Calu3 (cell line): Measurements from ENCODE around the gene TEPSIN. TPM values are rescaled to one million over a fixed set of nuclear protein-coding genes. Genes with fewer than 3 reads are reported as not detected.

ENCODE experiments used
- BruUV-seq: library from RNA; stranded (reverse); fragments of 400-500 nt; replicated peaks from 2 replicates; lab custom pipeline; 2021; lab: Mats Ljungman, UMichigan
- CTCF ChIA-PET: fragments of 300-600 bp; sonication (Branson Sonifier 250); formaldehyde crosslinking; loops from one replicate; lab custom pipeline; 2022; ENCODE audit warnings: antibody characterized with exemption; lab: Charles Lee
- DNase-seq: peaks from one replicate; pipeline ENCODE4 v3.0.0; 2022
- H3K27ac Mint-ChIP-seq: one replicate; pipeline ENCODE4 v1.8.0; 2022; ENCODE audit warnings: mixed read lengths; ENCODE audit not compliant: unreplicated experiment
- H3K27me3 Mint-ChIP-seq: one replicate; pipeline ENCODE4 v1.8.0; 2022; ENCODE audit warnings: mixed read lengths; ENCODE audit not compliant: unreplicated experiment
- H3K36me3 Mint-ChIP-seq: one replicate; pipeline ENCODE4 v1.8.0; 2022; ENCODE audit warnings: mild to moderate bottlenecking, moderate library complexity, mixed read lengths; ENCODE audit not compliant: insufficient read depth, unreplicated experiment
- H3K4me1 Mint-ChIP-seq: one replicate; pipeline ENCODE4 v1.8.0; 2022; ENCODE audit warnings: mild to moderate bottlenecking, low read depth, mixed read lengths; ENCODE audit not compliant: unreplicated experiment
- H3K4me3 Mint-ChIP-seq: one replicate; pipeline ENCODE4 v1.8.0; 2022; ENCODE audit warnings: mild to moderate bottlenecking, low read depth, moderate library complexity, mixed read lengths; ENCODE audit not compliant: unreplicated experiment
- H3K9me3 Mint-ChIP-seq: one replicate; pipeline ENCODE4 v1.8.0; 2022; ENCODE audit warnings: low read depth, mixed read lengths; ENCODE audit not compliant: unreplicated experiment
- intact Hi-C: fragments of 100-400 bp; cut with micrococcal nuclease; formaldehyde crosslinking; loops from one replicate; pipeline ENCODE4 v1.10.0; 2022; ENCODE audit not compliant: unreplicated experiment
- total RNA-seq: library from RNA; stranded (reverse); gene quantifications from 2 replicates; pipeline ENCODE4 v1.2.3, GENCODE V29; 2022
- TF ChIP-seq, protein P1 (sequence below): fragments of 200-600 bp; IDR thresholded peaks from one replicate; pipeline ENCODE4 v1.8.0; 2022; ENCODE audit warnings: antibody characterized with exemption; ENCODE audit not compliant: unreplicated experiment

The TEPSIN gene
- total RNA-seq, 1 experiment from 2014 or later: 37.0 TPM

DNA sequence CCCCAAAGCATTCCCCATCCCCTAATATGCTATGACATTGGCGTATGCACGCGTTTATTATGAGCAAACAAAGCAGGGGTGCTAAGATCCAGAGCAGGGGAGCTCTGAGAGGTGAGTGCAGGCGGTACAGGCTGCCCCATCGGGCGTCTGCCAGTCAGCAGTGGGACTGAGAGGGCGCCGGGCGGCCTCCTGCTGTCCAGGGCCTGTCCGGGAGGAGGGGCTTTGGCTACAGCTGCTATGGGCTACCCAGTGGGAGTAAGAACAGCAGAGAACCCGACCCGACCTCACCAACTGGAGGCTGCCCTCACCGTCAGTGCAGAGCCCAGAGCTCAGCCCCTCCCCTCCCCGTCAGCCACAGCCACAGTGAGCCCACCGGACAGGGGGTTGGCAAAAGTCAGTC, 54.3 kb downstream of the TEPSIN start:
- no peak overlapping the region for H3K4me3 Mint-ChIP-seq
- no TSS peak for BruUV-seq
- TF ChIP-seq, protein P1, sequence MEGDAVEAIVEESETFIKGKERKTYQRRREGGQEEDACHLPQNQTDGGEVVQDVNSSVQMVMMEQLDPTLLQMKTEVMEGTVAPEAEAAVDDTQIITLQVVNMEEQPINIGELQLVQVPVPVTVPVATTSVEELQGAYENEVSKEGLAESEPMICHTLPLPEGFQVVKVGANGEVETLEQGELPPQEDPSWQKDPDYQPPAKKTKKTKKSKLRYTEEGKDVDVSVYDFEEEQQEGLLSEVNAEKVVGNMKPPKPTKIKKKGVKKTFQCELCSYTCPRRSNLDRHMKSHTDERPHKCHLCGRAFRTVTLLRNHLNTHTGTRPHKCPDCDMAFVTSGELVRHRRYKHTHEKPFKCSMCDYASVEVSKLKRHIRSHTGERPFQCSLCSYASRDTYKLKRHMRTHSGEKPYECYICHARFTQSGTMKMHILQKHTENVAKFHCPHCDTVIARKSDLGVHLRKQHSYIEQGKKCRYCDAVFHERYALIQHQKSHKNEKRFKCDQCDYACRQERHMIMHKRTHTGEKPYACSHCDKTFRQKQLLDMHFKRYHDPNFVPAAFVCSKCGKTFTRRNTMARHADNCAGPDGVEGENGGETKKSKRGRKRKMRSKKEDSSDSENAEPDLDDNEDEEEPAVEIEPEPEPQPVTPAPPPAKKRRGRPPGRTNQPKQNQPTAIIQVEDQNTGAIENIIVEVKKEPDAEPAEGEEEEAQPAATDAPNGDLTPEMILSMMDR: no peak
- H3K4me1 Mint-ChIP-seq: no peaks in the 10 kb centered on the region
- DNase-seq: no peak
- intact Hi-C loops: no loop called here
- CTCF ChIA-PET: no interaction called here
- H3K9me3 Mint-ChIP-seq: no peaks in the 10 kb centered on the region
- H3K27me3 Mint-ChIP-seq: peaks cover 35% of the 10 kb centered on the region
- no peak overlapping the region for H3K27ac Mint-ChIP-seq
- peaks cover 20% of the 10 kb centered on the region for H3K36me3 Mint-ChIP-seq

DNA sequence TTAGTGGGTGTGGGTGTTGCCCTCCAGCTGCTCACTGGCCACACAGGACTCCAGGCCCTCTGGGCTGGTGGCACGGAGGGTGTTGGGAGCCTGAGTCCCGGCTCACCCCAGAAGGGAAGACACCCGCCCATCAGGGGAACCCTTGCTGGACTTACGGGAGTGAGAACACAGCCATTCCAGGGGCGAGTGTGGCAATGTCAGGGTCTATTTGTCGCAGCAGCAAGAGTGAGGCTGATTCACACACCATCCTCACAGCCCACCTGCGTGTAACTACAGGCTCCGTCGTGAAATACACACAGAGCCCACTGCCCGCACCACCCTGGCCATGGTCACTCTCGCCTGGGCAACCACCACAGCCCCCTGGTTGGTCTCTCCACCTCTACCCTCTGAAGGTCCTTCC, 55.0 kb downstream of the TEPSIN start:
- peaks cover 35% of the 10 kb centered on the region for H3K27me3 Mint-ChIP-seq
- no peak overlapping the region for H3K27ac Mint-ChIP-seq
- no TSS peak for BruUV-seq
- intact Hi-C loops: no loop called here
- TF ChIP-seq, protein P1: no peak
- H3K4me1 Mint-ChIP-seq: no peaks in the 10 kb centered on the region
- H3K4me3 Mint-ChIP-seq: no peak overlapping the region
- H3K9me3 Mint-ChIP-seq: no peaks in the 10 kb centered on the region
- CTCF ChIA-PET: no interaction called here
- peaks cover 20% of the 10 kb centered on the region for H3K36me3 Mint-ChIP-seq
- no peak for DNase-seq

DNA sequence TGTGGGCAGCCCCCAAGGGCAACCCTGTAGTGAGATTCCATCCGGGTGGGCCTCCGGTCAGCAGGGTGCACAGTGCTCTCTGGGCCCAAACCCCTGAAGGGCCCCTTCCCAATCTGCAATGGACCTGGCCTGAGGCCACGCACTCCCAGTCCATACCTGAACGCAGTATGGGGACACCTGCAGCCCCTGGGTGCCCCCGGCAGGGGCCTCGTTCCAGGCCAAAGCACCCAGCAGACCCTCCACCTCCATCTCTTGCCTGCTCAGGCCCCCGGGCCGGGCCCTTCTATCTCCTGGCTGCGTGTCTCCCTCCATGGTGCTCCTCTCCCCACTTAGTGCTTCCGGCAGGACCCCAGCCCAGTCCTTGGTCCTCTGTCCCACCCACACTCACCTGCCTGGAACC, 55.5 kb downstream of the TEPSIN start:
- Mint-ChIP-seq H3K36me3 (peaks cover 17% of the 10 kb centered on the region), H3K4me1 (no peaks in the 10 kb centered on the region), H3K27ac (no peak overlapping the region), H3K27me3 (peaks cover 35% of the 10 kb centered on the region), H3K9me3 (no peaks in the 10 kb centered on the region), H3K4me3 (no peak overlapping the region)
- CTCF ChIA-PET: no interaction called here
- DNase-seq: no peak
- TF ChIP-seq, protein P1: no peak
- intact Hi-C loops: no loop called here
- no TSS peak for BruUV-seq

DNA sequence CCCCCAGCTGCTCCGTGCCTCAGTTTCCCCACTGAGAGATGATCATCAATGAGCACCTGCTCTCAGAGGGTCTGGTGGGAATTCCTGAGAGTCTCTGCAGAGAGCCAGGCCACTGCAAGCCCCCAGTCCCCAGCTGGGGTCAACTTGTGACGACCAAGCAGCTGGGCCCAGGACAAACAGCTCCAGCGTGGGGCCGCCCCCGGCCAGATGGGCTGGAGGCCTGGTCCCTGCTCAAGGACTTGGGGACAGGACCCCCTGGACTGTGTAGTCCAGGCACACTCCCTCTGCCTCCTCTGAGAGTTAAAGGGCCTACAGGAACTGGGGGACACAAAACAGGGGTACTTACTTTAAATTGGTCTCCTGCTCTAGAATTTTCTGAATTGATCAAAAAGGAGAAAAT, 56.3 kb downstream of the TEPSIN start:
- H3K9me3 Mint-ChIP-seq: no peaks in the 10 kb centered on the region
- CTCF ChIA-PET: interaction anchor here (0.6 kb wide), 1 partner anchor 48 kb away, joined by 3 read pairs; no protein-coding TSS in a partner anchor
- H3K4me3 Mint-ChIP-seq: no peak overlapping the region
- no TSS peak for BruUV-seq
- intact Hi-C loops: no loop called here
- no peak for DNase-seq
- TF ChIP-seq, protein P1: no peak
- no peaks in the 10 kb centered on the region for H3K4me1 Mint-ChIP-seq
- H3K36me3 Mint-ChIP-seq: peaks cover 14% of the 10 kb centered on the region
- no peak overlapping the region for H3K27ac Mint-ChIP-seq
- H3K27me3 Mint-ChIP-seq: peaks cover 35% of the 10 kb centered on the region
